Smooth muscle cell (in vitro differentiated cells): Measurements from ENCODE around the gene ABCD1. TPM values are rescaled to one million over a fixed set of nuclear protein-coding genes. Genes with fewer than 3 reads are reported as not detected.

Experiments
- DNase-seq: peaks from one replicate; lab custom pipeline; 2025; ENCODE audit not compliant: unreplicated experiment; lab: John Stamatoyannopoulos, UW
- H2AFZ ChIP-seq: fragments of 200-600 bp; sonication (generic); 2 replicates; pipeline ENCODE4 v1.6.0; 2016; ENCODE audit warnings: antibody characterized with exemption, low read depth, mild to moderate bottlenecking
- H3F3A ChIP-seq: fragments of 200-600 bp; sonication (generic); 2 replicates; pipeline ENCODE4 v1.6.0; 2017; ENCODE audit warnings: antibody characterized with exemption, low read depth
- H3K27ac ChIP-seq: fragments of 200-600 bp; sonication (generic); 2 replicates; pipeline ENCODE4 v1.5.1; 2016; ENCODE audit warnings: low read depth, mild to moderate bottlenecking
- H3K27me3 ChIP-seq: fragments of 200-600 bp; sonication (generic); 2 replicates; pipeline ENCODE4 v1.6.1; 2016; ENCODE audit warnings: low read depth, mild to moderate bottlenecking
- H3K36me3 ChIP-seq: fragments of 200-600 bp; sonication (generic); 2 replicates; pipeline ENCODE4 v1.5.1; 2016; ENCODE audit warnings: low read depth
- H3K4me1 ChIP-seq: fragments of 200-600 bp; sonication (generic); 2 replicates; pipeline ENCODE4 v1.5.1; 2016; ENCODE audit warnings: low read depth
- H3K4me2 ChIP-seq: fragments of 200-600 bp; sonication (generic); 2 replicates; pipeline ENCODE4 v1.6.0; 2016; ENCODE audit warnings: mild to moderate bottlenecking
- H3K4me3 ChIP-seq: fragments of 200-600 bp; sonication (generic); 2 replicates; pipeline ENCODE4 v1.5.1; 2016; ENCODE audit warnings: mild to moderate bottlenecking
- H3K79me2 ChIP-seq: fragments of 200-600 bp; sonication (generic); 2 replicates; pipeline ENCODE4 v1.6.0; 2016; ENCODE audit warnings: low read depth, mild to moderate bottlenecking
- H3K9ac ChIP-seq: fragments of 200-600 bp; sonication (generic); 2 replicates; pipeline ENCODE4 v1.6.0; 2016; ENCODE audit warnings: low read depth
- H3K9me3 ChIP-seq: fragments of 200-600 bp; sonication (generic); replicated peaks from 2 replicates; pipeline ENCODE4 v1.5.1; 2016; ENCODE audit warnings: low read depth
- H4K20me1 ChIP-seq: fragments of 200-600 bp; sonication (generic); 2 replicates; pipeline ENCODE4 v1.6.0; 2016; ENCODE audit warnings: low read depth
- CTCF ChIP-seq: fragments of 200-600 bp; sonication (generic); IDR thresholded peaks from 2 replicates; pipeline ENCODE4 v1.5.1; 2017; ENCODE audit warnings: borderline replicate concordance, mild to moderate bottlenecking, antibody characterized with exemption; ENCODE audit not compliant: insufficient read depth, poor library complexity, severe bottlenecking
- WGBS: methylation state at CpG from one replicate; pipeline ENCODE4 v1.1.7; 2016; ENCODE audit warnings: low lambda C conversion rate; 5-methylcytosine and 5-hydroxymethylcytosine counted together
- polyA plus RNA-seq: library from polyadenylated mRNA; unstranded; fragments of >200 nt; fragmentation: Nextera tagmentation; extraction: Ambion mirVana; gene quantifications from 2 replicates; pipeline ENCODE4 v1.2.1, GENCODE V29; 2016
- total RNA-seq: library from RNA; depleted of rRNA; stranded (reverse); fragments of >200 nt; gene quantifications from 2 replicates; pipeline ENCODE4 v1.2.3, GENCODE V29; 2014

Gene ABCD1
- total and polyA plus RNA-seq, 2 experiments from 2014 or later = 6.2 to 10.9 TPM

GRCh38 chrX:153736871-153737441, 12.3 kb downstream of the ABCD1 start:
- Histone ChIP-seq H3F3A (no peaks in the 10 kb centered on the region), H3K4me3 (no peak overlapping the region), H3K9me3 (no peaks in the 10 kb centered on the region), H3K4me1 (no peaks in the 10 kb centered on the region), H3K27ac (no peak overlapping the region), H3K27me3 (no peaks in the 10 kb centered on the region), H3K79me2 (no peaks in the 10 kb centered on the region), H3K9ac (no peak overlapping the region), H3K4me2 (no peak overlapping the region), H3K36me3 (no peaks in the 10 kb centered on the region), H2AFZ (no peak overlapping the region), H4K20me1 (no peaks in the 10 kb centered on the region)
- TF ChIP-seq CTCF = no peak
- no peak for DNase-seq
- 89% methylated on average over 15 of the region's 15 CpGs for WGBS

GRCh38 chrX:153738056-153738605, 13.5 kb downstream of the ABCD1 start:
- Histone ChIP-seq H3K27me3 (no peaks in the 10 kb centered on the region), H3K9me3 (no peaks in the 10 kb centered on the region), H3K27ac (no peak overlapping the region), H4K20me1 (no peaks in the 10 kb centered on the region), H3K4me1 (no peaks in the 10 kb centered on the region), H3K4me3 (no peak overlapping the region), H3K79me2 (no peaks in the 10 kb centered on the region), H3K36me3 (no peaks in the 10 kb centered on the region), H3F3A (no peaks in the 10 kb centered on the region), H3K4me2 (no peak overlapping the region), H2AFZ (no peak overlapping the region), H3K9ac (no peak overlapping the region)
- TF ChIP-seq CTCF = no peak
- no peak for DNase-seq
- WGBS = 96% methylated on average over 27 of the region's 27 CpGs

GRCh38 chrX:153739754-153740486, 15.3 kb downstream of the ABCD1 start:
- Histone ChIP-seq H4K20me1 (no peaks in the 10 kb centered on the region), H3K27me3 (no peaks in the 10 kb centered on the region), H3K9me3 (no peaks in the 10 kb centered on the region), H3F3A (no peaks in the 10 kb centered on the region), H3K4me1 (no peaks in the 10 kb centered on the region), H3K9ac (no peak overlapping the region), H3K79me2 (no peaks in the 10 kb centered on the region), H2AFZ (no peak overlapping the region), H3K27ac (no peak overlapping the region), H3K4me2 (no peak overlapping the region), H3K36me3 (no peaks in the 10 kb centered on the region), H3K4me3 (no peak overlapping the region)
- TF ChIP-seq CTCF = no peak
- DNase-seq = no peak
- 87% methylated on average over 29 of the region's 29 CpGs for WGBS
